Stimulated activated CD8-positive, alpha-beta memory T cell treated with anti-CD3 and anti-CD28 coated beads, Interleukin-7, amount 100 ng/mL, for 24 hours (primary cell): ENCODE data around the gene PLA2G4A.
"Not testable (repeated sequence)": the region's sequence is repeated elsewhere in the genome, so short reads cannot be mapped to it uniquely, and the experiment has no call there.

Experiments
- DNase-seq: peaks from one replicate; pipeline ENCODE4 v3.0.0-alpha.2; 2020; ENCODE audit warnings: low read depth

The PLA2G4A gene

GRCh38 chr1:186875896-186876835, 47.4 kb downstream of the PLA2G4A start:
- no peak for DNase-seq

DNA sequence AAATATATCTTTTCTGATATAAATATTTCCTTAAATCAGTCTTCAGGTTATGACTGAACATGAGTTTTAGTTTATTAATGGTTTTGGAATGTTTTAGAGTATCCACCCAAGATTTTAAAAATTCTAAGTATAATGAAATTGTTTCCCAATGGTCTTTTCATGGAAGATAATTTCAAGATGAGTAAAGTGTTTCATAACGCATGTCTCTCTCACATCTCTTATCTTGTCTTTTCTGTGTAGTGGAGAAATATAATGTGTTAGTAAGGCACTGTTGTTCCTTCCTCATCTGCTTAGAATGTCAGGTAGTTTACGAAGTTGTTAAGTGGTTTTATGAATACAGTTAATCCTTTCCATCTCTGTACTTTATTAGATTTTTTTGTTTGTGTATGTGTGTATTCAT, 49.6 kb downstream of the PLA2G4A start:
- no peak for DNase-seq

GRCh38 chr1:186880982-186881381, 52.2 kb downstream of the PLA2G4A start:
- no peak for DNase-seq

- no peak for DNase-seq
Observed at GRCh38 chr1:186882372-186883134, 53.8 kb downstream of the PLA2G4A start.

DNA sequence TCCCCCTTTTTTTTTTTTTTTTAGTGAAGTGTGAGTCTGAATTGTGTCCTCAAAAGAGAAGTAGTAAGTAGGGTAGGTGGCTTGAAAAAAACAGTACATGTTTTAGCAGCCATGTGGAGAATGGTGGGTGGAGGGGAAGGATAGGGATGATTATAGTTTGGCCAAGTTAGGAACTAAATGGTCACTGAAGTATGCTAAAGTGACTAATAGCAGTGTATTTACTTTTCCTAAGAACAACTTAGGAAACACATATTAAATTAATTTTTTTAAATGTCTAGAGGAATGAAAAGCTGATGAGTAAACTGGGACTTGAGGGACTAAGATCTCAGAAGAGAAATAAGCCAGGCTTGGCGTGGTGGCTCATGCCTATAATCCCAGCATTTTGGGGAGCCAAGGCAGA, 55.5 kb downstream of the PLA2G4A start:
- no peak for DNase-seq

DNA sequence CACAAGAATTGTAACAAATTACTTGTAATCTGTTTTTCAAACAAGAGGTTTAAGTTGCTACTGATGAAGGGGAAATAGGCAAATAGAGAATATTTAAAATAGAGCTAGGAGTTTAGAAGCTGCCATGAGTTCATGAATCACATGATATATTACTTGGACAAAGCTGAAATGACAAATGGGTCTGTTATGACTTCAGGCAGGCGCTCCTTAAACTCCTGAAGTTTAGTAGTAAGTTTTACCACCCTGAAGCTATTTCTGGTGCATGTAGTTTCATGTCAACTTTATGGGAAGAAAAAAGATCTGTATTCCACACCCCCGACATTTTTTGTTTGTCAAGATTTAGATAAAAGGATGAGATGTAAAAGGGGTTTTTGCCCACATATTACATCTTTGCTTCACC, 58.5 kb downstream of the PLA2G4A start:
- DNase-seq: no peak

- DNase-seq: no peak
Observed at GRCh38 chr1:186888367-186888766, 59.6 kb downstream of the PLA2G4A start.

DNA sequence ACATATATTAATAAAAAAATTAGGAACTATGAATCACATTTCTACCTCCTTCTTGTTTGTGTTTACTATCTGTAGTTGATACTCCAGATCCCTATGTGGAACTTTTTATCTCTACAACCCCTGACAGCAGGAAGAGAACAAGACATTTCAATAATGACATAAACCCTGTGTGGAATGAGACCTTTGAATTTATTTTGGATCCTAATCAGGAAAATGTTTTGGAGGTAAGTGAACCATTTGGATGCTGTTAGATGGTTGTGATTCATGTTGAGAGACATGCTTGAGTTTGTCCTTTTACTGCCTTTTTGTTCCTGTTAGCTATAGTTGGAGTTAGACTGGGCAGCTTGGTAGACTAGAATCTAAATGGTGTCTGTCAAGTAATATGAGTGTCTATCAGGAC, 64.2 kb downstream of the PLA2G4A start:
- DNase-seq: no peak

DNA sequence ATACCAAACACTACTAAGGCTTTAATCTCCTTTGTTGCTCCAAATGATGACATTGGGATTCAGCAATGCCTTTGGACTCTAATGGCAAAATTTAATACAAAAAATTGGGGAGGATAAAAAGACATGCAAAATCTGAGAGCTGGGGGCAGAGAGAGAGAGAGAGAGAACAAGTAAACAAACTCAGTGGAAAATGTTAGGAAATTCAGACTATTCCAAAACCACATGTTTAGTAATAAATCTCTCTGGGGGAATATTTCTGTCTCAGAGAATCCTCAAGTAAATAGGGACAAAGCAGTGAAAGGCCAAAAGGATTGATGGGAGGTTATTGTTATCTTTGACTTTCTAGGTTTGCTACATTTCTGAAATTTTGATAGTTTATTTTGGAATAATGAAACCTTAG, 65.7 kb downstream of the PLA2G4A start:
- no peak for DNase-seq

DNA sequence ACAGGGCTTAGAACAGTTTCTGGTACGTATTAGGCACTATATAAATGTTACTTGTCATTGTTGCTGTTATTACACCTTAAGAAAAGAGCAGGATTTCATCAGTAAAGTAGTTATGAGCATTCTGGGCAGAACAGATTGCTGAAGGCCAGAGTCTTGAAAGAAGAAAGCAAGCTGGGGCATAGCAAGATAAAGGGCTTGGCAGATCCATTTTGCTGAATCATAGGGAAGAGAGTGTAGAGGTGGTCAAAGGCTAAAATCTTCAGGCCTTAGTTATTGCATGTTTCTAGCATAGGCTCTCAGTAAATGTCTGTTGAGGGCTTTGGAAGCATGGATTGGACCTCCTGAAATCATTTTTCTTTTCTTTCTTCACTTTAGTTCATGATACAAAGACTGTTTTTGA, 67.5 kb downstream of the PLA2G4A start:
- no peak for DNase-seq

DNA sequence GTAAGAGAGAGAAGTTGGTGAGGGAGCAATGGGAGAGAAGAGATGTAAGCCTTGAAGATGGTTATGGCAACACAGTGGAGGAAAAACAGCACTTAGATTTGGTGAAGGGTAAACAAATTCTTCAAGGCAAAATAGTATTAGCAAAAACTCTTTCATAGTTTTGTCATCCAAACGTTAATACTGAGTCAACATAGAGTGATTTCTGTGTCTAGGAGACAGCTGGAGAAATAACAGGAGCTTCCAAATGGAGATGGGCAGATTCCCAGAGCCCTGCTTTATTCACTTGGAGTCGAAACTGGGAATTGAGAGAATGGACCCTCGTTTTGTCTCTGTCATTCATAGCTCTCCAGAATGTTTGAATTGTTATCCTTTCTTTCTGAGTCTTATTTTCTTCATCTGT, 68.3 kb downstream of the PLA2G4A start:
- no peak for DNase-seq

- DNase-seq: no peak
Observed at GRCh38 chr1:186899577-186899976, 70.8 kb downstream of the PLA2G4A start.

DNA sequence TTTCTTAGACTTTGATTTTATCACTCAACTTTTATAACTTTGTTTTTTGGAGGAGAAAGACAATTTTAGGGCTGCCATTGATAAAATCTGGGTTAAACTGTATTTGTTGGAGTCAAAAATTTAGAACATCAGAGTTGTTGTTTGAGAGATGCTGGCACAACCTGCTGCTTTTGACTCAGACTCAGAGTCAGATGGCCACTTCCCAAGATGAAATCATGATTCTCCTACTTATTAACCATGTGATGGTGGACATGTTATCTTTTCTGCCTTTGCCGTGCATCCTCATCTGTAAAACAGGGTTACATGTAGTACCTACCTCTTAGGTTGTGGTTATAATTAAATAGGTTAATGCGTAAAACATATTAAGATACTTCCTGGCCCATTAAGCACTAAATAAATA, 71.2 kb downstream of the PLA2G4A start:
- DNase-seq: no peak

DNA sequence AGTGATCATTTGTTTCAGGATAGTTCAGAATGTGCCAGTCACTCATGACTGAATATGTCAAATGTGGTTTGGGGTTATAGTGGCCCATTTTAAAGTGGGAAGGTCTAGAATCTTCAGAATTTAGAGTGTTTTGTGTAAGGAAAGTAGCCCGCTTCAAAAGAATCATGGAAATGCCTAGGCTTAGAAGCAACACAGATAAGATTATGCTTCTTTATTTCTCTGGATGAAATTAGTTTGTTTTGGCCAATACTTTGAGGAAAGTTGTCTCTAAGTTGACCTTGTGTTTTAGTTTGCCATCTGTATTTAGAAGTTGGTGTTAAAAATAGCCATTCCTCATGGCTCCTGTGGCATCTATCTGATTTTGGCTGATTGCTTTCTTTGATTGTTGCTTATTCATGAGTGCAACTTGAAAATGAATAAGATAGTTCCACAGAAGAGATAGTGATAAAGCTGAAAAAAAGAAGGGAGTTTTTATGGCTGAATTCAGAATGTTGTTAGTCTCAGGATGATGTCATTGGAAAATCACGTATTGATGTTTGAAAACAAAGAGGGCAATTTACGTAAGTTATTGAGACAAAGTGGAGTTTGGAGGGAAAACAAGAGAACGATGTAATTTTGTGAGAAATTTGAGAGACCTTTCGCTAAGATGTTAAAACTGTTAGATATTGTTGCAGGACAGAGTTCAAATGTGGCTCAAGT, 71.9 kb downstream of the PLA2G4A start:
- no peak for DNase-seq

DNA sequence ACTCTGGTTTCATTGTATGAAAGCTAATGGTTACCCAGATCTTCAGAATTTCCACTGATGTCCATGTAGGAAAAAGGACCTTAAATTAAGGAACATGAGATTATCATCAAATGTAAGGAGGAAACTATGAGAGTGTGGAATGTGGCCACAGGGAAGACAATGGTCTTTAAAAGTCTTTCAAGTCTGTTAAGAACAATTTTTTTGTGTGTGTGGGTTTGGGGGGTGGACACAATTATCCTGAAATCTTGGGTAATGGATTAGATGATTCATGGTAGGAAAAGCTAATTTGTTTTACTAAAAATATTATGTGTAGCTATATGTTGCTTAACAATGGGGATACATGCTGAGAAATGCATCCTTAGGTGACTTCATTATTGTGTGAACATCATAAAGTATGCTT, 72.9 kb downstream of the PLA2G4A start:
- DNase-seq: no peak

- no peak for DNase-seq
Observed at GRCh38 chr1:186903374-186904136, 74.8 kb downstream of the PLA2G4A start.

DNA sequence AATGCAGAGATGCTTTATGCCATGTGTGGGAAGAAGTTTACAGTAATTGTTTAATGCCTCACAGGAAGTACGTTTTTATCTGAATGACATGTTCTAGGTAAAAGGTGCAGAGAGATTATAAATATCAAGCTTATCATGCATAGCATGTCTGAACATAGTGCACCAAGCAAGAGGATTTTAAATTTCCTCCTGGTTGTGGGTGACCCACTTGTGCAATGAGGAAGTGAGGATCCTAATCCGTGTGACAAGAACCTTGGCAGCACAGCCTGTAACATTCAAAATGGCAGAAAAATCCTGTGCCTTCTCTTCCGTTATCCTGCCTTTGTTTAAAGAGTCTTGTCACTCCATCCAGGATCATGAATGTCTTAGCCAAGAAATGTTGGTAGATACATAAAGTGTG, 75.6 kb downstream of the PLA2G4A start:
- DNase-seq: no peak

- DNase-seq: no peak
Observed at GRCh38 chr1:186905561-186905960, 76.8 kb downstream of the PLA2G4A start.

GRCh38 chr1:186915555-186915954, 86.8 kb downstream of the PLA2G4A start:
- DNase-seq: no peak

DNA sequence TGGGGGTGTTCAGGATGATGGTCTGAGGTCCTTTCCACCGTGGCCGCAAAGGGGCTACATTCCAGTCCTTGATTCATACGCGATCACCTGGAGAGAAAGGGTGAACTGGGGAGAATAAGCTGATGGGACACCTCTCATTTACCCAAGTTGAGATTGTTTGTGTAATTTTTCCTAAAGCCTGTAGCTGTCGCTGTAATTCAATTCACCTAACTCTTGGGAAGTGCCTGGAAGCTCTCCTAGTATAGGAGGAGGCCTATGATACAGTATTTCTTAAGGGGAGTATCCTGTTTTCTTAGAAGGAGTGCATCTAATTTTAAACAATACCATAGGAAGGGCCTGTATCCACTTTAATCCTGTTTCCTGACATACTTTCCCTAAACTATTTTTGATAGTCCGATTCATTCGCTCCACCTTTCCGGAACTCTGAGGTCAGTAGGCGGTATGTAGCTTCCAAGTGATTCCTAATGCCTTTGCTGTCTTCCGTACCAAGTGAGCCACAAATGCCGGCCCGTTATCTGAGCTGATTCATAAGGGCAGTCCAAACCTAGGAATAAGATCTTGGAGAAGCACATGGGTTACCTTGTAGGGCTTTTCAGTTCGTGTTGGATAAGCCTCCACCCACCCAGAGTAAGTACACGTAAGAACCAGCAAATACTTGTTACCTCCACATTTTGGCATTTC, 88.5 kb downstream of the PLA2G4A start:
- not testable (repeated sequence) for DNase-seq

- not testable (repeated sequence) for DNase-seq
Observed at GRCh38 chr1:186921386-186921785, 92.6 kb downstream of the PLA2G4A start.
